Peyer's patch (tissue), 4 donors: ENCODE measurements around the gene BLTP1. TPM values are rescaled to one million over a fixed set of nuclear protein-coding genes. Genes with fewer than 3 reads are reported as not detected.

Experiments used
- DNase-seq, 3 donors: peaks; one replicate each; pipeline ENCODE4 v3.0.0-alpha.2; 2017 to 2019
- H3K27ac ChIP-seq, 4 donors: fragments of 200-600 bp; sonication (generic); one replicate each; pipeline ENCODE4 v1.5.1; 2016 to 2019
- H3K27me3 ChIP-seq, 2 donors: fragments of 200-600 bp; sonication (generic); one replicate each; pipeline ENCODE4 v1.5.1; 2019
- H3K36me3 ChIP-seq, 3 donors: fragments of 200-600 bp; sonication (generic); one replicate each; pipeline ENCODE4 v1.5.1; 2016 to 2019
- H3K4me1 ChIP-seq, 4 donors: fragments of 200-600 bp; sonication (generic); one replicate each; pipeline ENCODE4 v1.5.1; 2016 to 2019
- H3K4me3 ChIP-seq, 4 donors: fragments of 200-600 bp; sonication (generic); 1 replicate in 3 of 4; 2 replicates in 1 of 4; pipeline ENCODE4 v1.5.1; 2016 to 2019; ENCODE audit warnings: mild to moderate bottlenecking in 1 of 4
- H3K9me3 ChIP-seq, 4 donors: fragments of 200-600 bp; sonication (generic); one replicate each; pipeline ENCODE4 v1.5.1; 2016 to 2019; ENCODE audit warnings: mild to moderate bottlenecking in 1 of 4
- CTCF ChIP-seq, 6 experiments: fragments of 450-650 bp in 4 of 6; fragments of 200-600 bp in 2 of 6; sonication (generic) in 1 of 6; IDR thresholded peaks; one replicate each; pipeline ENCODE4 v1.5.1; 2017 to 2019; ENCODE audit warnings: antibody characterized with exemption in 6 of 6, mild to moderate bottlenecking in 3 of 6, moderate library complexity in 1 of 6
- POLR2A ChIP-seq, 2 donors: fragments of 450-650 bp; IDR thresholded peaks; one replicate each; pipeline ENCODE4 v1.5.1; 2017; ENCODE audit warnings: antibody characterized with exemption in 2 of 2, mild to moderate bottlenecking in 2 of 2, moderate library complexity in 2 of 2
- total RNA-seq, 4 donors: library from RNA; depleted of rRNA; stranded (reverse); fragments of >200 nt; gene quantifications; one replicate each; pipeline ENCODE4 v1.1.0, GENCODE V29; 2016

Gene BLTP1
- total RNA-seq, 4 donors from 2014 or later, result 125 to 190 (median 170) TPM

- Histone ChIP-seq H3K36me3 (no peaks in the 10 kb centered on the region), H3K4me3 (no peak overlapping the region), H3K9me3 (no peaks in the 10 kb centered on the region), H3K4me1 (no peaks in the 10 kb centered on the region), H3K27ac (no peak overlapping the region), H3K27me3 (no peaks in the 10 kb centered on the region)
- TF ChIP-seq CTCF (IDR thresholded peaks at IDR 0.05) (no peak), POLR2A (IDR thresholded peaks at IDR 0.05) (no peak)
- DNase-seq, result no peak
Measured at GRCh38 chr4:122118243-122118642, 33.9 kb upstream of the BLTP1 start.

- DNase-seq, result no peak
- Histone ChIP-seq H3K36me3 (no peaks in the 10 kb centered on the region), H3K27me3 (no peaks in the 10 kb centered on the region), H3K4me3 (no peak overlapping the region), H3K27ac (no peak overlapping the region), H3K4me1 (no peaks in the 10 kb centered on the region), H3K9me3 (no peaks in the 10 kb centered on the region)
- TF ChIP-seq POLR2A (IDR thresholded peaks at IDR 0.05), result no peak
- no peak for TF ChIP-seq CTCF (IDR thresholded peaks at IDR 0.05)
Measured at GRCh38 chr4:122119739-122120138, 32.4 kb upstream of the BLTP1 start.

DNA sequence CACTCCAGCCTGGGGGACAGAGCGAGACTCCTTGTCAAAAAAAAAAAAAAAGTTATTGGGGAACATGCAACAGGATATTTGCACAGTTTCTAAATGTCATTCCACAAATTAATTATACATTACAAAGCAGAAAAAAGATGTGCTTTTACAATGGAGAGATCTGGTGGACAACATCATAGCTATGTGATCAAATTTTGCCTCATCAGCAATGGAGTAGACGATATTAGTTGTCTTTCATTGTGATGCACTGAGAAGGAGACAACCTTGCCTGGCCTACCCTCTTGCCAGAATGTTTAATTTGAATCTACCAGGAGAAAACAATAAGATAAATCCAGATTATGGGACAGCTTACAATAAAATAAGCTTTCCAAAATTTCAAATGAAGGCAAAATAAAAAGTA is 30.5 kb upstream of the BLTP1 start:
- no peak for TF ChIP-seq POLR2A (IDR thresholded peaks at IDR 0.05)
- TF ChIP-seq CTCF (IDR thresholded peaks at IDR 0.05), result no peak
- Histone ChIP-seq H3K27ac (no peak overlapping the region), H3K9me3 (no peaks in the 10 kb centered on the region)

GRCh38 chr4:122122083-122122482 is 30.0 kb upstream of the BLTP1 start:
- no peak overlapping the region for H3K4me3 ChIP-seq
- H3K27me3 ChIP-seq, result no peaks in the 10 kb centered on the region
- DNase-seq, result no peak
- no peaks in the 10 kb centered on the region for H3K9me3 ChIP-seq
- no peak for TF ChIP-seq CTCF (IDR thresholded peaks at IDR 0.05)
- no peaks in the 10 kb centered on the region for H3K4me1 ChIP-seq
- no peaks in the 10 kb centered on the region for H3K36me3 ChIP-seq
- no peak overlapping the region for H3K27ac ChIP-seq

More for the DNA sequence above, 30.5 kb upstream of the BLTP1 start:
- Histone ChIP-seq H3K4me1 (no peaks in the 10 kb centered on the region), H3K27me3 (no peaks in the 10 kb centered on the region), H3K36me3 (no peaks in the 10 kb centered on the region), H3K4me3 (no peak overlapping the region)
- DNase-seq, result no peak

DNA sequence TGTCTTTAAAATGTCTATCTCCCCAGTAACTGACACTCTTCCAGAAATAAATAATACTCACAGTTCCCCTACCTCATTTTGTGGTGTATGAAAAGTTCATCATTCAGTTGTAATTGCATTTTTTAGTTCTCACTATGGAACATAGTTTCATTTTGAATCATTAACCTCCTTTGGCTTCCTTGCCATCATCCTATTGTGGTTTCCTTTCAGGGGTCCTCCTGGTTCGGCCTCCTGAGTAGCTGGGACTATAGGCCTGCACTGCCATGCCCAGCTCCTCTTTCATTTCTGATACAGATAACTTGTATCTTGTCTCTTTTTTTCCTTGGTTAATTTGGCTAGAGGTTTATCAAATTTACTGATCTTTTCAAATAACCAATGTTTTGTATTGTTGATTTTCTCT is 23.1 kb upstream of the BLTP1 start:
- TF ChIP-seq POLR2A (IDR thresholded peaks at IDR 0.05) (no peak), CTCF (IDR thresholded peaks at IDR 0.05) (no peak)
- no peaks in the 10 kb centered on the region for H3K4me1 ChIP-seq
- H3K27me3 ChIP-seq, result no peaks in the 10 kb centered on the region
- no peak overlapping the region for H3K4me3 ChIP-seq
- H3K27ac ChIP-seq, result no peak overlapping the region
- DNase-seq, result no peak
- no peaks in the 10 kb centered on the region for H3K36me3 ChIP-seq
- H3K9me3 ChIP-seq, result no peaks in the 10 kb centered on the region

DNA sequence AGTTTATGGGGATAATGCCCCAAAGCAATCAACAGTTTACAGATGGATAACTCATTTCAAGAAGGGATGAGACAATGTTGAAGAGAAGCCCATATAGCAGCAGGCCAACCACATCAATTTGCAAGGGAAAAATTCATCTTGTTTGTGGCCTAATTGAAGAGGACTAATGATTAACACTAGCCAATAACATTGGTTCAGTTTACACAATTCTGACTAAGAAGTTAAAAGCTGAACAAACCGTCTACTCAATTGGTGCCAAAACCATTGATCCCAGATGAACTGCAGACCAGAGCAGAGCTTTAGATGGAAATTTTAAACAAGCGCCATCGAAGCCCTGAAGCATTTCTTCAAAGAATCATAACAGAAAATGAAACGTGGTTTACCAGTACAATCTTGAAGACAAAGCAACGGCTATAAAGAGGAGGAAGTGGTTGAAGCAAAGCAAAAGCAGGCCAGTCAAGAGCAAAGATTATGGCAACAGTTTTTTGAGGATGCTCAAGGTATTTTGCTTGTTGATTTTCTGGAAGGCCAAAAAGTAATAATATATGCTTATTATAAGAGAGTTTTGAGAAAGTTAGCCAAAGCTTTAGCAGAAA is 20.5 kb upstream of the BLTP1 start:
- TF ChIP-seq POLR2A (IDR thresholded peaks at IDR 0.05) (no peak), CTCF (IDR thresholded peaks at IDR 0.05) (no peak)
- Histone ChIP-seq H3K4me1 (no peaks in the 10 kb centered on the region), H3K27ac (no peak overlapping the region), H3K36me3 (no peaks in the 10 kb centered on the region), H3K27me3 (no peaks in the 10 kb centered on the region), H3K9me3 (no peaks in the 10 kb centered on the region), H3K4me3 (no peak overlapping the region)
- DNase-seq, result no peak
